Activated CD8-positive, alpha-beta memory T cell treated with anti-CD3 and anti-CD28 coated beads for 24 hours (primary cell): ENCODE data around the gene SMCHD1.

ENCODE experiments used
- DNase-seq: peaks from one replicate; pipeline ENCODE4 v3.0.0-alpha.2; 2020

Gene SMCHD1

GRCh38 chr18:2655178-2655953, at the start of gene SMCHD1:
SMCHD1 (plus strand) TSS chr18:2655726; CDS start chr18:2656076, 350 bp downstream.
- DNase-seq = peak; percentile 96

GRCh38 chr18:2606335-2606734, 49.2 kb upstream of the SMCHD1 start:
- no peak for DNase-seq

DNA sequence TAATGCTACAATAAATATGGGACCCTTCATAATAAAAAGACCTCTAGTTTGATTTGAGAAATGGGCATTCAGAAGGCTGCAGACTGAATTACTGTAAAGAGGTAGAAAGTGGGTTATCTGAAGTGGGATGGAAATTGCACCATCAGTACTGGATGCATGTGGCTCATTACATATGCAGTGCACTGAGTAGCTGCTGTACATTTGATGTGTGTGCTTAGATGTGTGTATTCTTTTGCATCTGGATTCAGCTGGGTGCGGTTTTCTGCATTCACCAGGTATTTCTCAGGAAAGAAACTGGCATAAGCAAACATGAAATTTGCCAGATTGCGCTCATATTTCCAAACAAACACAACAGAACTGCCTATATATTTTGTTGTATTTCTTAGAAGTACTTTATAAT, 45.9 kb upstream of the SMCHD1 start:
- no peak for DNase-seq

GRCh38 chr18:2610549-2610948, 45.0 kb upstream of the SMCHD1 start:
- no peak for DNase-seq

DNA sequence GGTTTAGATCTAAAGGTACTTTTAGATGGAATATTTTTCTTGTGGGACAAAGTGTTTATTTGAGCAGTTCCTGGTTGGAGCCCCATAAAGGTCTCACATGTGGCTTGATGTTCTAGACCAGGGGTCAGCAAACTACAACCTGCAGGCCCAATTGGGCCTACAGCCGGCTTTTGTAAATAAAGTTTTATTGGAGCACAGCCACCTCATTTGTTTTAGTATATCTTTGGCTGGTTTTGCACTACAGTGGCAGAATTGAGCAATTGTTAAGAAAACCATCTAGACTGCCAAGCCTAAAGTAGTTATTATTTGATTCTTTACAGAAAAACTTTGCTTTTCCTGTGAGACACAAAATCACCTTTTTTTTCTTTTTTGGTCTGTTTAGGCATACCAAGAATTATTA, 42.5 kb upstream of the SMCHD1 start:
- DNase-seq = no peak

GRCh38 chr18:2617401-2617998, 38.0 kb upstream of the SMCHD1 start:
- no peak for DNase-seq

GRCh38 chr18:2618009-2618408, 37.5 kb upstream of the SMCHD1 start:
- no peak for DNase-seq

DNA sequence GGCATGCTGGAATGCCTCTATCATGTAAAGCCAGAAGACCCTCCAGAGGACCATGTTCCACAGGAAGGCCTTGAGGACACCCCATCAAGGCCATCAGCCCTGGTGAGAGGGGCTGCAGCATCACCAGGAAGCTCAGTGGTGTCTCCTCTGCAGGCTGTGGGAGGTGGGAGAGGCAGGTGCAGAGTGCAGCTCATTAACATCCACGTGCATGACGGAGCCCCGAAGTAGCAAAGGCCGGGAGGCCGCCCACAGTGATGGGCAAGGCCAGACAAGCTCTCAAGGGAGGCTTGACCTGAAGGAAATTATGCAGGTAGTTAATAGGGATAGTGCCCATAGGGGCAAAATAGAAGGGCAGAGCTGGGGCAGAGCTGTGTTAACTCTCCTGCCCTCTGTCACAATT, 30.3 kb upstream of the SMCHD1 start:
- DNase-seq = no peak

DNA sequence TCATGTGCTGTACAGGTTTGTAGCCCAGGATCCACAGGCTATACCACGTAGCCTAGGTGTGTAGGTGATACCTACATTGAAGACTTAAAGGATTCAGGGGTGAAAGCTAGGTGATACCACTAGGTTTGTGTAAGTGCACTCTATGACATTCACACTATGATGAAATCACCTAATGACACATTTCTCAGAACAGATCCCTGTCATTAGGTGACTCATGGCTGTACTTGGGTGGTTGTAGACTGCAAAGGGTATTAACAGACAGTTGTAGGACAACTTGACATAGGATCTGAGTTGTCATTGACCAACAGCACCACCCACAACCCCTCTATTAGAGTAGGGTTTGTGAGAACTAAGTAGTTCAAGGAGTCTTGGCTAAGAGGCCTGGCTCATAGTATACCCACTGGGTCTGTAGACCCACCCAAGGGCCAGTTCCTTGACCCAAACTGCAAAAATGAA, 27.7 kb upstream of the SMCHD1 start:
- DNase-seq = no peak

- DNase-seq = no peak
Measured at GRCh38 chr18:2629003-2629402, 26.5 kb upstream of the SMCHD1 start.

DNA sequence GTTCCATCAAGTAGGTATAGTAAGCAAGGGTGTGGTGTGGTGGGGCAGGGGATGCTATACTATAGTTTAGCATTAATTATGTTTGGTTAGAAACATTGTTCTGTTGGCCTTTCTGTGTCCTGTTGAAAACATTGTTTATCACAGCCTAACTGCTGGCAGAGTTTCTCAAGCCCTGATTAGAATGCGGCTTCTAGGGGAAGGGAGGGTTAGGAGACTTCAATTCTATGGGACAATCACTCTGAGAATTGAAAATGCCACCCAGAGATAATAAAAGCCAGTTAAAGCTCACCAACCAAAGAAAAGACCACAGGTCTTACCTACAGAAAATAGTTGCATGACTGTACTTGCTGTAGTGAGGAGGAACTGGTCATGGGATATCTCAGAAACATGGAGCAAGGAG, 19.9 kb upstream of the SMCHD1 start:
- no peak for DNase-seq

DNA sequence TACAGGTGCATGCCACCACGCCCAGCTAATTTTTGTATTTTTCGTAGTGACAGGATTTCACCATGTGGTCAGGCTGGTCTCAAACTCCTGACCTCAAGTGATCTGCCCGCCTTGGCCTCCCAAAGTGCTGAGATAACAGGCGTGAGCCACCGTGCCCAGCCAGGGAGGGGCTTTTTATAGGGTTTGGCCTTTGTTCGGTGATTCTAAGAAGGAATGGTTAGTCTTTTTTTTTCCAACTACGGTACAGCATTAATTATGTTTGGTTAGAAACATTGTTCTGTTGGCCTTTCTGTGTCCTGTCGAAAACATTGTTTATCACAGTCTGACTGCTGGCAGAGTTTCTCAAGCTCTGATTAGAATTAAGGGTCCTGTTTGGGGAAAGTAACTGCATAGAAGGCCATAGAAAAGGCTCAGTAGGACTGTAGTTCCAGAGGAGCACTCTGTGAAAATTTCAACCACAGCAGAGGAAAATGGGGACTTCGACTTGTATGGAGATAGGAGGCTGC, 19.3 kb upstream of the SMCHD1 start:
- no peak for DNase-seq

DNA sequence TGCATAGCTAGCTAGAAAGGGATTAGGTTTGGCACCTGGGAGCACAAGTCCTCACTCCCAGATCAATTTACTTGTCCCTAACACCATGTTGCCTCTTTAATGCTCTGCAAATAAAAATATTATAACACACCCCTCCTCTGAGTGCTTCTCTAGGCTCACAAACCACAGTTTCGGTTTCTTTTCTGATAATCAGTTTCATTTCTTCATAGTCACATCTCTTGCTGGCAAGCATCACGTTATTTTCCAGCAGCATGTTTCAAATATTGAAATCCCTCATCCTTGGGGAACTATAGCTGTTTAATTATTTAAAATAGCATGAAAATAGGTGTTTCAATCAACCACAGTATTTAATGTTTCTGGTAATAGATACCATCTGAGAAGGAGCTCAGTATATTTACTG, 13.9 kb upstream of the SMCHD1 start:
- DNase-seq = no peak

- DNase-seq = no peak
Measured at GRCh38 chr18:2642771-2643170, 12.8 kb upstream of the SMCHD1 start.

DNA sequence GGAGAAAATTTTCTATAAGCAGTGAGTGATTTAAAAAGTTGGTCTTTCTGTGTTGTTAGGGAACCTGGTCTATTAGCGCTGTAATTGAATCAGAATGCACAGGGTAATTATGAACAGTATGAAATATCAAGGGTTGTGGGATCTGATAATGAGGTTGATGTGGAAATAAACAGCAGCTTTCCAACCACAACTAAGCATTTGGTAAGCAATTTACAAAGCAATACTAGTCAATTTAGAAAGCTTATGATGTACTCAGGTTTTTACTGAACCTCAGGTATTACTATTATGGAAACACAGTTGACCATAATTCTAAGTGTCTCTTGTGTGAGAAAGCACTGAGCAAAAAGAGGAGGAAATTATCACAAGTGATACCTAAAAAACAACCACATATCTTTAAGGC, 11.0 kb upstream of the SMCHD1 start:
- DNase-seq = no peak

DNA sequence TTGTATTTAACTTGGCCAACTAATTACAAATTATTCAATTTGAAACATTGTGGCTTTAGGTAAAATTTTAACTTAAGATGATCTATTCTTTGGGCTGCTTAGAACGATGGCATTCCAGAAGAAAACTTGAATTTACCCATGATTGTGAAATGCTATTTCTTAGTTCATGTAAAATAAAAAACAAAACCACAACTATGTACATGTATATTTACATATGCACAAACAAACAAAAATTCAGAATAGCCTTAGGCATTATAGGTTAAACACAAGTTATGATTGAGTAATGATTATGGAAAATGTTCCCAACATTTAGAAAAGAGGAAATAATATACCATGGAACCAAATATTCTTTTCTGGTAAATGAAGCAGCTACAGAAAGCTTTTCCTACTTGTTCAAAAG, 3.5 kb upstream of the SMCHD1 start:
- DNase-seq = no peak

- DNase-seq = no peak
Measured at GRCh38 chr18:2653467-2653866, 2.1 kb upstream of the SMCHD1 start.

- DNase-seq = no peak
Measured at GRCh38 chr18:2654169-2654927, 1.2 kb upstream of the SMCHD1 start.

- DNase-seq = no peak
Measured at GRCh38 chr18:2654928-2655177, 673 bp upstream of the SMCHD1 start.

- no peak for DNase-seq
Measured at GRCh38 chr18:2655954-2656236, 369 bp downstream of the SMCHD1 start.

GRCh38 chr18:2656237-2656980, 883 bp downstream of the SMCHD1 start:
- DNase-seq = peak; percentile 79

GRCh38 chr18:2656981-2657512, 1.5 kb downstream of the SMCHD1 start:
- no peak for DNase-seq

DNA sequence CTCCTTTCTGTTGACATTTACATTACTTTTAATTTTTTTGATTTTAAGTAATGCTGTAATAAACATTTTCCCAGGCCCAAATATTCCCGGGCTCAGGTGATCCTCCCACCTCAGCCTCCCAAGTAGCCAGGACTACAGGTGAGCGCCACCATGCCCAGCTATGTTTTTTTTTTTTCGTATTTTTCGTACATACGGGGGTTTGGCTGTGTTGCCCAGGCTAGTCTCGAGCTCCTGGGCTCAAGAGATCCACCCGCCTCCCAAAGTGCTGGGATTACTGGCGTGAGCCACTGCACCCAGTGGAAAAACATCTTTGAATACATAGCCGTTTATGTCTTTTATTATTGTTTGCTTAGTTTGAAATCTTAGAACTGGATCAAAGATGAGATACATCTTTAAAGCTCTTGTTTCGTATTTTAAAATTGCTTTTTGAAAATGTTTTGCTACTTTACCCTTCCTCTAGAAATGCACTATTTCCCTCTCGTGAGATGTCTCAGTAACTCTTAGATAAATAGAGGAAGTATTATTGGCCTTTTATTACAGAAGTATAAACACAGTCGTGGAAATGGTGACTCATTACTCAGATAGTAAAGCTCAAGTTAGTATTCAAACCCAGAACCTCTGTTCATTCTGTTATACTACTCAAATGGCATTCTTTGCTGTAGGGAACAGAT, 2.4 kb downstream of the SMCHD1 start:
- DNase-seq = no peak
